Thoracic aorta (tissue), 2 donors: Measurements from ENCODE around the gene PGGHG. TPM values are rescaled to one million over a fixed set of nuclear protein-coding genes. Genes with fewer than 3 reads are reported as not detected.
"Not testable (repeated sequence)": the region's sequence is repeated elsewhere in the genome, so short reads cannot be mapped to it uniquely, and the experiment has no call there.

Source experiments
- ATAC-seq: fragments of 150-250 bp; one replicate; pipeline ENCODE4 v1.8.0; 2017; ENCODE audit warnings: low read depth; ENCODE audit not compliant: insufficient number of reproducible peaks, low FRiP score
- DNase-seq: peaks from one replicate; pipeline ENCODE4 v3.0.0-alpha.2; 2020; ENCODE audit warnings: low spot score
- H3K27ac ChIP-seq, 2 donors: fragments of 200-600 bp; sonication (generic); 1 replicate in 1 of 2; 2 replicates in 1 of 2; pipeline ENCODE4 v1.5.1; 2016; ENCODE audit warnings: mild to moderate bottlenecking in 2 of 2, moderate library complexity in 2 of 2
- H3K27me3 ChIP-seq: fragments of 200-600 bp; sonication (generic); replicated peaks from 2 replicates; pipeline ENCODE4 v1.6.0; 2016; ENCODE audit warnings: mild to moderate bottlenecking; ENCODE audit not compliant: insufficient read depth
- H3K36me3 ChIP-seq: fragments of 200-600 bp; sonication (generic); one replicate; pipeline ENCODE4 v1.5.1; 2016
- H3K4me1 ChIP-seq, 2 donors: fragments of 200-600 bp; sonication (generic); 1 replicate in 1 of 2; 2 replicates in 1 of 2; pipeline versions ENCODE4 v1.5.1 to v1.6.0; 2016; ENCODE audit warnings: low read depth in 2 of 2, mild to moderate bottlenecking in 1 of 2; ENCODE audit not compliant: control insufficient read depth in 1 of 2
- H3K4me3 ChIP-seq: fragments of 200-600 bp; sonication (generic); 2 replicates; pipeline ENCODE4 v1.5.1; 2016; ENCODE audit warnings: mild to moderate bottlenecking
- H3K9me3 ChIP-seq: fragments of 200-600 bp; sonication (generic); 2 replicates; pipeline ENCODE4 v1.5.1; 2016
- total RNA-seq, 2 donors: library from RNA; depleted of rRNA; stranded (reverse); fragments of >200 nt; gene quantifications; one replicate each; pipeline versions ENCODE4 v1.1.0 to v1.2.3, GENCODE V29; 2016
- TF ChIP-seq, protein P1 (sequence below): fragments of 200-600 bp; sonication (generic); IDR thresholded peaks from one replicate; pipeline ENCODE4 v1.5.1; 2019; ENCODE audit warnings: antibody characterized with exemption

Gene PGGHG
- total RNA-seq, 2 donors from 2014 or later: 54.2 to 68.8 TPM

DNA sequence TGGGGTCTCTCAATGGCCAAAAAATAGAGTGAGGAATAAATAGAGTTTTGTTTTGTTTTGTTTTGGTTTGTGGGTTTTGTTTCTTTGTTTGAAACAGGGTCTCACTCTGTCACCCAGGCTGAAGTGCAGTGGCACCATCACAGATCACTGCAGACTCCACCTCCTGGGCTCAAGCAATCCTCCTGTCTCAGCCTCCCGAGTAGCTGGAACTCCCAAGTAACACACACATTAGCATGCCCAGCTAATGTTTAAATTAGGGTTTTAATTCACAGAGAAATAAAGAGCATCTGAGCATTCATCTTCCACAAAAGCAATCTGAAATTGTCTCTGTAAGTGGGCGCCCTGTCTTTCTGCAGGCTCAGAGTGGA, 40.9 kb downstream of the PGGHG start:
- Histone ChIP-seq H3K4me1 (peaks cover 20 to 25% of the 10 kb centered on the region in 2 donors), H3K36me3 (no peaks in the 10 kb centered on the region), H3K27me3 (no peaks in the 10 kb centered on the region), H3K4me3 (no peak overlapping the region), H3K9me3 (no peaks in the 10 kb centered on the region), H3K27ac (no peak overlapping the region)
- TF ChIP-seq, protein P1, sequence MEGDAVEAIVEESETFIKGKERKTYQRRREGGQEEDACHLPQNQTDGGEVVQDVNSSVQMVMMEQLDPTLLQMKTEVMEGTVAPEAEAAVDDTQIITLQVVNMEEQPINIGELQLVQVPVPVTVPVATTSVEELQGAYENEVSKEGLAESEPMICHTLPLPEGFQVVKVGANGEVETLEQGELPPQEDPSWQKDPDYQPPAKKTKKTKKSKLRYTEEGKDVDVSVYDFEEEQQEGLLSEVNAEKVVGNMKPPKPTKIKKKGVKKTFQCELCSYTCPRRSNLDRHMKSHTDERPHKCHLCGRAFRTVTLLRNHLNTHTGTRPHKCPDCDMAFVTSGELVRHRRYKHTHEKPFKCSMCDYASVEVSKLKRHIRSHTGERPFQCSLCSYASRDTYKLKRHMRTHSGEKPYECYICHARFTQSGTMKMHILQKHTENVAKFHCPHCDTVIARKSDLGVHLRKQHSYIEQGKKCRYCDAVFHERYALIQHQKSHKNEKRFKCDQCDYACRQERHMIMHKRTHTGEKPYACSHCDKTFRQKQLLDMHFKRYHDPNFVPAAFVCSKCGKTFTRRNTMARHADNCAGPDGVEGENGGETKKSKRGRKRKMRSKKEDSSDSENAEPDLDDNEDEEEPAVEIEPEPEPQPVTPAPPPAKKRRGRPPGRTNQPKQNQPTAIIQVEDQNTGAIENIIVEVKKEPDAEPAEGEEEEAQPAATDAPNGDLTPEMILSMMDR: no peak
- ATAC-seq (no peak), DNase-seq (no peak)

DNA sequence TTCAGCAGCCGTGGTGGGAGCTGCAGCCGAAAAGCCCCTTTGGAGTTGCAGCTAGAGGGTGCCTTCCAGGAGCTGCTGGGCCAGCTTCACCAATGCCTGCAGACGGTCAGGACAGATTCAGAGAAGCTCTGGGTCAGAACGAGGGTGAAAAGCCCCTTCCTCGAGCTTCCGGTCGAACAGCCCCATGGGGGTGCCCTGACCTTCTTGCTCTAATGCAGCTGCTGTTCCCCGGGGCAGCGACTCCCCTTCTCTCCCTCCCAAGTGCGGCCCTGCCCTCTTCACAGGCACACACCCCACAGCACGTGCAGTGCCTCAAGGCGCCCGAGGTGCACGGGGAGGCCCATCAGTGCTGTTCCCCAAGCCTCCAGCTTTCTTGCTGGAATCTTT, 41.4 kb downstream of the PGGHG start:
- DNase-seq (no peak), ATAC-seq (no peak)
- Histone ChIP-seq H3K9me3 (no peaks in the 10 kb centered on the region), H3K4me3 (no peak overlapping the region), H3K27me3 (no peaks in the 10 kb centered on the region), H3K4me1 (peaks cover 19 to 23% of the 10 kb centered on the region in 2 donors), H3K27ac (no peak overlapping the region), H3K36me3 (no peaks in the 10 kb centered on the region)
- TF ChIP-seq, protein P1: no peak

DNA sequence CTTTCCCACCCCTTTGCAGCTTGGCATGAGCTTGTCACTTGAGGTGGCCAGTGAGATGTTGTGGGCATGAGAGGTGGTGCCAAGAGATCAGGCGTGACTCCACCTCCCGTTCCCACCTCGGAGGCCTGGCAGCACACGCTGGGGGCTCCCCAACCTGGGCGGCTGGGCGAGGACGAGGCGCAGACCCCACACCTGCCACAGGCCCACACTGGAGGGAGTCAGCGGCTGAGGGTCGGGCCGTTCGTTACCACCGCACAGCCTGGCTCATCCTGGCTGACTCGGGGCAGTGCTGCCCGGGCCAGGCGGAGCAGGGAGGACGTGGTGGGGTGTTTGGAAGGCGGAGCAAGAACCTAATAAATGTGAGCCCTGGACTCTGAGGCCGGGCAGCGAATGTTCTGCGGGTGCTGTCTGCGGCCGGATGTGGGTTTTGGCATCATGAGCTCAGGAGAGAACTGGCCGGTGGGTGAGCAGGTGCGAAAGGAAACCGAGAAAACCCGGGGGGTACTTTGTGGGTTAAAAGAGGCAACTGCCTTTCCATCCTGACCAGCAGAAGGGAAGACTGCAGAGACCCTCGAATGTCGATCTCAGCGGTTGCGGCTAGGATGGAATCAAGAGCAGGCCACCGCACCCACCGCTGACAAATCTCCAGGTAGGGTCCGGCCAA, 41.9 kb downstream of the PGGHG start:
- peaks cover 15 to 19% of the 10 kb centered on the region in 2 donors for H3K4me1 ChIP-seq
- no peak overlapping the region for H3K4me3 ChIP-seq
- ATAC-seq: no peak
- DNase-seq: no peak
- no peak overlapping the region for H3K27ac ChIP-seq
- no peaks in the 10 kb centered on the region for H3K9me3 ChIP-seq
- TF ChIP-seq, protein P1: no peak
- H3K27me3 ChIP-seq: no peaks in the 10 kb centered on the region
- H3K36me3 ChIP-seq: no peaks in the 10 kb centered on the region

DNA sequence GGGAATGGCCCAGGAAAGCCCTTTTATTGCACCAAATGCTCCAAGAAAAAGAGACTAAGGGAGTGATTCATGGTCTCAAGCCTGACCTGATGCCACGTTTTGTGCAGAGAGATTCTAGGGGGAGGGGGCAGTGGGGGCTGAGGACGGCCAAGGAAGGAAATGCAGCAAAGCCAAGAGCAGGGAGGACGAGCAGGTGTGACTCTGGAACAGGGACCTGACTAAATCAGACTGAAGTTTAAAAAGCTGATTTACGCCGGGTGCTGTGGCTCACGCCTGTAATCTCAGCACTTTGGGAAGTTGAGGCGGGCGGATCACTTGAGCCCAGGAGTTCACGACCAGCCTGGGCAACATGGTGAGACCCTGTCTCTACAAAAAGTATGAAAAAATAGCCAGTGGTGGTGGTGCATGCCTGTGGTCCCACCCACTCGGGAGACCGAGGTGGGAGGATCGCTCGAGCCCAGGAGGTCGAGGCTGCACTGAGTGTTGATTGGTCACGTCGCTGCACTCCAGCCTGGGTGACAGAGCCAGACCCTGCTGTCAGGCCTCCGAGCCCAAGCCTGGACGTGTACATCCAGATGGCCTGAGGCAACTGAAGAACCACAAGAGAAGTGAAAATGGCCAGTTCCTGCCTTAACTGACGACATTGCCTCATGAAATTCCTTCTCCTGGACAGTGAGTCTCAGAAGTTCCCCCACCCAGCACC, 42.6 kb downstream of the PGGHG start:
- Histone ChIP-seq H3K4me1 (peaks cover 10 to 19% of the 10 kb centered on the region in 2 donors), H3K27ac (no peak overlapping the region), H3K4me3 (no peak overlapping the region), H3K9me3 (no peaks in the 10 kb centered on the region), H3K27me3 (no peaks in the 10 kb centered on the region), H3K36me3 (no peaks in the 10 kb centered on the region)
- DNase-seq (no peak), ATAC-seq (no peak)
- TF ChIP-seq, protein P1: no peak

DNA sequence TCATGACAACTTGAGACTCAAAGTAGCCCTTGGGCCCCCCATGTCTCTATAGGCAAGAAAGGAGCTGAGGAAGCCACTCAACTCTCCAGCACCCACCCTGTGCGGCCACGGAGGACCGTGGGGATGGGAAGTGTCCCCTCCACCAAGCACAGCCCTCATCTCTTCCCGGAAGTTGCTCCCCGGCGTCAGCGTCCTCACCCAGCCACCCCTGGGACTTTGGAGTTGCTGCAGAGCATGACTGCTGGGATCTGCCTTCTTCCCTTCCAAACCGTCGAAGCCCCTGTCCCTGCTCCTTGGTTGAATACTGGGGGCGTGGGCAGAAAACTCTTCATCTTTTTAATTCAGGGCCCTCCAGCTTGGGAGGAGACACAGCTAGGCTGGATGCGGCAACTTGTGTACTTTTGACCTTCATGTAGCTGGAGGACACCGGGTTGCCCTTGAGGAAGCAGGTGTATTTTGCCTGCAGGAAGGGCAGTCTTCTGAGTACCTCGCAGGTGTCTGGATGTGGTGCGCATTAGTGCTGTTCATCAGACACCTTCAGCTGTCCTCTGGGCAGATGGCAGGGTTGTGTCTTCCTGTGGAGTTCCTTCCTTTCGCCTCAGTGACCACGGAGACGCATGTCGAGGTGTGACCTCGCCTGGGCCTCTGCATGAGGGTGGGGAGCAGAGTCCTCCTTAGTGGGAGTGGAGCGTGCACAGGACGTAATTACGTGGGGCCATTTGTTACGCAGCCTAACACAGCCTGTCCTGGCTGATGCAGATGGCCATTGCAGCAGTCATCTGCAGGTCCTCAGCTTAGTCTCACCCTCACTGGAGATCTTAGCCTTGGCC, 43.9 kb downstream of the PGGHG start:
- Histone ChIP-seq H3K4me1 (peaks cover 0 to 10% of the 10 kb centered on the region in 2 donors), H3K27me3 (no peaks in the 10 kb centered on the region), H3K36me3 (no peaks in the 10 kb centered on the region), H3K4me3 (no peak overlapping the region), H3K9me3 (no peaks in the 10 kb centered on the region), H3K27ac (no peak overlapping the region)
- DNase-seq (no peak), ATAC-seq (no peak)
- TF ChIP-seq, protein P1: no peak

DNA sequence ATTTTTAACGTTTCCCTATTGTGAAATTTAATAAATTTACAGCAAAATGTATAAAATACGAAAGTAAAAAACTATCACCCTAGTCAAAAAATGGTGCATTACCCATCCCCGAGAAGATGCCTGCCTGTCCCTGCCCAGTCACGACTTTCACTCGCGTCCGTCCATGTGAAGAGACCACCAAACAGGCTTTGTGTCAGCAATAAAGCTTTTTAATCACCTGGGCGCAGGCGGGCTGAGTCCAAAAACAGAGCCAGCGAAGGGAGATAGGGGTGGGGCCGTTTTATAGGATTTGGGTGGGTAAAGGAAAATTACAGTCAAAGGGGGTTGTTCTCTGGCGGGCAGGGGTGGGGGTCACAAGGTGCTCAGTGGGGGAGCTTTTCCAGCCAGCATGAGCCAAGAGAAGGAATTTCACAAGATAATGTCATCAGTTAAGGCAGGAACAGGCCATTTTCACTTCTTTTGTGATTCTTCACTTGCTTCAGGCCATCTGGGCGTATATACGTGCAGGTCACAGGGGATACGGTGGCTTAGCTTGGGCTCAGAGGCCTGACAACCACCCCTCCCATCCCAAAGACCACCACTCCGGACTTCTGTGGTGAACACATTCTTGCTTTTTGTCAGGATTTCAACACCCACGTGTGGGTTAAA, 44.8 kb downstream of the PGGHG start:
- not testable (repeated sequence) for ATAC-seq, H3K9me3 ChIP-seq, DNase-seq, H3K27ac ChIP-seq, H3K36me3 ChIP-seq, H3K4me1 ChIP-seq, H3K27me3 ChIP-seq, H3K4me3 ChIP-seq
